Measurements from ENCODE around the gene CCR5AS.

DNA sequence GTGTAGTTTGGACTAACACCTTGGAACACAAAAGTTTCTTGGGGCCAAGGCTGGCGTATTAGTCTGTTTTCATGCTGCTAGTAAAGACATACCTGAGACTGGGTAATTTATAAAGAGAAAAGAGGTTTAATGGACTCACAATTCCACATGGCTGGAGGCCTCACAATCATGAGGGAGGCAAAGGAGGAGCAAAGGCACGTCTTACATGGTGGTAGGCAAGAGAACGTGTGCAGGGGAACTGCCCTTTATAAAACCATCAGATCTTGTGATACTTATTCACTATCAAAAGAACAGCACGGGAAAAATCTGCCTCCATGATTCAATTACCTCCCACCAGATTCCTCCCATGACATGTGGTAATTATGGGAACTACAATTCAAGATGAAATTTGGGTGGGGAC, 62.4 kb downstream of the CCR5AS start:
- TF ChIP-seq NANOG (IDR thresholded peaks at IDR 0.05; ENCODE audit: borderline replicate concordance) (no peak), POLR2AphosphoS5 (IDR thresholded peaks at IDR 0.05; ENCODE audit: low read depth) (no peak), EZH2phosphoT487 (IDR thresholded peaks at IDR 0.05; ENCODE audit: unreplicated experiment) (no peak), REST (IDR thresholded peaks at IDR 0.05; ENCODE audit: unreplicated experiment) (no peak)
- TF ChIP-seq, protein P1, sequence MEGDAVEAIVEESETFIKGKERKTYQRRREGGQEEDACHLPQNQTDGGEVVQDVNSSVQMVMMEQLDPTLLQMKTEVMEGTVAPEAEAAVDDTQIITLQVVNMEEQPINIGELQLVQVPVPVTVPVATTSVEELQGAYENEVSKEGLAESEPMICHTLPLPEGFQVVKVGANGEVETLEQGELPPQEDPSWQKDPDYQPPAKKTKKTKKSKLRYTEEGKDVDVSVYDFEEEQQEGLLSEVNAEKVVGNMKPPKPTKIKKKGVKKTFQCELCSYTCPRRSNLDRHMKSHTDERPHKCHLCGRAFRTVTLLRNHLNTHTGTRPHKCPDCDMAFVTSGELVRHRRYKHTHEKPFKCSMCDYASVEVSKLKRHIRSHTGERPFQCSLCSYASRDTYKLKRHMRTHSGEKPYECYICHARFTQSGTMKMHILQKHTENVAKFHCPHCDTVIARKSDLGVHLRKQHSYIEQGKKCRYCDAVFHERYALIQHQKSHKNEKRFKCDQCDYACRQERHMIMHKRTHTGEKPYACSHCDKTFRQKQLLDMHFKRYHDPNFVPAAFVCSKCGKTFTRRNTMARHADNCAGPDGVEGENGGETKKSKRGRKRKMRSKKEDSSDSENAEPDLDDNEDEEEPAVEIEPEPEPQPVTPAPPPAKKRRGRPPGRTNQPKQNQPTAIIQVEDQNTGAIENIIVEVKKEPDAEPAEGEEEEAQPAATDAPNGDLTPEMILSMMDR (conservative IDR thresholded peaks at IDR 0.05; ENCODE audit: low read depth in 2 of 2): no peak

All from GM23338 (cell line).